GM12872 (cell line): ENCODE data around the gene ARHGAP26.

Source experiments
- TF ChIP-seq, protein P1 (sequence below): IDR thresholded peaks from 3 replicates; pipeline ENCODE4 v1.5.1; 2011; ENCODE audit warnings: low read depth, mild to moderate bottlenecking, low read length, moderate library complexity; ENCODE audit not compliant: insufficient read depth

Gene ARHGAP26

DNA sequence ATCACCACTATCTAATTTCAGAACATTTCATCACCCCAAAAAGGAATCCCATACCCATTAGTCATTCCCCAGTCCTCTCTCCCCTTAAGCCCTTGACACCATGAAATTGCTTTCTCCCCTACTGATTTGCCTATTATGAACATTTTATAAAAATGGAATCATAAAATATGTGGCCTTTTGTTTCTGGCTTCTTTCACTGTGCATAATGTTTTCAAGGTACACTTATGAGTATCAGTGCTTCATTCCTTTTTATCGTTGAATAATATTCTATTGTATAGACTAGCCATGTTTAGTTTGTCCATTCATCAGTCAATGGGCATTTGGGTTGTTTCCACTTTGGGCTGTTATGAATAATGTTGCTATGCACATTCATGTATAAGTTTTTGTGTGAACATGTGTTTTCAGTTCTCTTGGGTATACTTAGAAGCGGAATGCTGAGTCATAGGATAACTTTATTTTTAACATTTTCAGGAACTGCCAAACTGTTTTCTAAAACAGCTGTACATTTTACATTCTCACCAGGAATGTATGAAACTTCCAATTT, 43.9 kb upstream of the ARHGAP26 start:
- TF ChIP-seq, protein P1, sequence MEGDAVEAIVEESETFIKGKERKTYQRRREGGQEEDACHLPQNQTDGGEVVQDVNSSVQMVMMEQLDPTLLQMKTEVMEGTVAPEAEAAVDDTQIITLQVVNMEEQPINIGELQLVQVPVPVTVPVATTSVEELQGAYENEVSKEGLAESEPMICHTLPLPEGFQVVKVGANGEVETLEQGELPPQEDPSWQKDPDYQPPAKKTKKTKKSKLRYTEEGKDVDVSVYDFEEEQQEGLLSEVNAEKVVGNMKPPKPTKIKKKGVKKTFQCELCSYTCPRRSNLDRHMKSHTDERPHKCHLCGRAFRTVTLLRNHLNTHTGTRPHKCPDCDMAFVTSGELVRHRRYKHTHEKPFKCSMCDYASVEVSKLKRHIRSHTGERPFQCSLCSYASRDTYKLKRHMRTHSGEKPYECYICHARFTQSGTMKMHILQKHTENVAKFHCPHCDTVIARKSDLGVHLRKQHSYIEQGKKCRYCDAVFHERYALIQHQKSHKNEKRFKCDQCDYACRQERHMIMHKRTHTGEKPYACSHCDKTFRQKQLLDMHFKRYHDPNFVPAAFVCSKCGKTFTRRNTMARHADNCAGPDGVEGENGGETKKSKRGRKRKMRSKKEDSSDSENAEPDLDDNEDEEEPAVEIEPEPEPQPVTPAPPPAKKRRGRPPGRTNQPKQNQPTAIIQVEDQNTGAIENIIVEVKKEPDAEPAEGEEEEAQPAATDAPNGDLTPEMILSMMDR: no peak

DNA sequence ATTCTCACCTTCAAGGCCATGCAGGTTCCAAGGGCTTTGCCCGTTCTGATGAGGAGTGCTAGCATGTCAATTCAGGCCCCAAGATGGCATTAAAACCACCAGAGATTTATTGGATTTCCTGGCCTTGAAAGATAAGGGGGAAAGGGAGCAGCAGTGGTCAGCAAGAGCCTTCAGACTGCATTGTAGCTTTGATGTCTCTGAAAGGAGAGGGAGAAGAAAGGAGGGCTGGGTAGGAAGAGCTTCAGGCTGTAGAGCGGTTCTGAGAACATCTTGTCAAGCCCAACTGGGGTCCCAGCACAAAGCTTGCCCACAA, 42.5 kb upstream of the ARHGAP26 start:
- TF ChIP-seq, protein P1: no peak

DNA sequence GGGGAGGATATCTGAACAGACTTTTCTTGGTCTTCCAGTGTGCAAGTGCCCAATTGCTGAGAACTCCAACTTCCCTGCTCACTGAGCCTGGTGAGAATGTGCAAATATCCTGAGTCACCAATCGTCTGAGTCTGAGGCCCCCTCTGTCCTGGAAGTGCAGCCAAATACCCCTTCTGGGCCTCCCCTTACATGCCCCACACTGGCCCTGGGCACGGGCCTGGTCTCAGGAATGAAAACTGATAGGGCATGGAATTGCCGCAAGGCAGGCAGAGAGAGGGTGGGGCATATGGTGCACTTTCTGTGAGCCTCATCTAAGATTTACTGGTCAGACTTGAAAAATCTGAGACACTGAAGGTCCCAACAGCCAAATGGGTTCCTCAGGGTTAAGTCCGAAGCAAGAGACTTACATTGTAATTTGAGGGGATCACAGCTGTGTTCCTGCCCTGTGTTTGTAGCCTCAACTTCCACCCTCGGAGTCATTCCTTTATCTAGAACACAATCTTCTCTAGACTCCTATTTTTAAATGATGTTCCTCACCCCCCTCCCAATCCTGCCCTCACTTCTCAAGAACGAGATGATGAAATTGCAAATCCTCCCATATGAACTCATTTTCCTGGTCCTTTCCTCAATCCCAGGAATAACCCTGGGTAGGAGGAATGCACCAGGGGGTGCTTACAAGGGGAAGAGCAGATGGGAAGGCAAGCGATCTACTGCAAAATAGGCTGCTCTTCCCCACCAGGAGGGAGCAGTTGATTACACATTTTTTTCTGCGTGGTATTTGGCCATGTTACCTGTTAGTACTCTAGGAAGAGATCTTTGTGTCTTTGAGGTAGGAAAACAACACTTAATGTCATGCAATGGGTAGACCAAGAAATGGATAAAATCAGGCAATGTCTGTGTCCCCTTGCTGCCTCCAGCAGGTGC, 34.6 kb upstream of the ARHGAP26 start:
- TF ChIP-seq, protein P1: no peak

DNA sequence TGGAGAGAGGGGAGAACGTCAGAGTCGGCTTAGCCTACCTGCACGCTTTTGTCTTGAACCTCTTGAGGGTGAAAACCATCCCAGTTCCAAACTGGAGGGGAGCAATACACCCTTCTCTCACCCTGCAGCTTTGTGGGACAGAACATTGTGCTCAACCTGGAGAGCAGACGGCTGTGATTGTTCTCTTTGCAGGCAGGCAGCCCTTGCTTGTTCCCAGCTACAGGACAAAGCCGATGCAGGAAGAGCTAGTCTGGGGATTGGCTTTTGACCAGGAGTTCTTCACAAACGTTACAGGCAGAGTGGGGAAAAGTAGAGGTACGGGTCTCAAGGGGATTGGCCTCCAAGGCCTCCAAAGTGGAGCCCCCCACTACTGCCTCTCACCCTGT, 33.9 kb upstream of the ARHGAP26 start:
- TF ChIP-seq, protein P1: no peak

DNA sequence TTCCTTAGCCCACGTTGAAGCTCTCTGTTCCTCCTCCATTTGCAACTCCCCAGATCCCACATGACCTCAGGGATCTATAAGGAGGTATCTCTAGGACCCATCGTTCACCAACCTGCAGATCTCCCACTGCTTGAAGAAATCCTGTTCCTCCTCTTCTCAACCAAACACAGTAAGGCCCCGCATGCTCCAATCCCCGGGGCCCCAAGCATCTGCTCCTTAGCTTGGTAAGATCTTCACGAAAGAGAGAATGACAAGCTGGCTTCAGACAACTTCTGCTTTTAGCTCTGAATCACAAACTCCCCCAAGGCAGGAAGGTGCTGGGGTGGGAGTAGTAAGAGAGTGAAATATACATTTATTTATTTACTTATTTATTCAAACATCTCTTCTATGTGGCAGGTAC, 33.0 kb upstream of the ARHGAP26 start:
- TF ChIP-seq, protein P1: no peak

DNA sequence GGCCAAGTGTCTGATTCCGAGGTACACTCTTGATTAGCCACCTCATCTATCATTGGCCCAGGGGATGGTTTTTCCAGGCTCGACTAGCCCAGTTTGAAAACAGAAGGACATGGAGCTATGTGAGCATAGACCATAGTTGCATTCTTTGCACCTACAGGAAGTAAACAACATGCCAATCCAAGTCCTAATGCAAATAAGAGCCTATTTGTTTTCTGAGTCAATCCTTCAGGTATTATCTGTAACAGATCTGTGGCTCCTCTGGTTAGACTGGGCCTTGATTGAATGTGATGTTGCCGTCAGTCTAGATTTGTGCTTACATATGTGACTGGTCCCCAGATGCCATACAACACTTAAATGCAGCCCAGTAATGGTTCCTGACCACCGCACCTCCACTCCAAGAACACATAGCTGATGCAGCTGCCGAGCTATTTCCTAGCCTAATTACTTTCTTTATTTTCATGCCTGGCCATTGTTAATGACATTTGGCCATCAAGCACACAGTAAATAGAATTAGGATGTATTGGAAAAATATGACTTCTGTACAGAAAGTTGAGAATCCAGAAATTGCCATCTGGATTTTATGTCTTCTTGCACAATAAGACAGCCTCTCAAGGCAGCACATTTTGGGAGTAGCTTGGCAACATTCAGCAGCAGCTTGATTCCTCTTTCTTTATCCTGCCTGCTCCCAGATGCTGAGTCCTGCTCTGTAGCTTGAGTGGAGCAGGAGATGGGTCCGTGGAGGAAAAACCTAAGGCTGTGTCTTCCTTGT, 29.5 kb upstream of the ARHGAP26 start:
- TF ChIP-seq, protein P1: no peak
